GM18511 (cell line): ENCODE measurements around the gene ZNF652.
A peak's percentile ranks its signal among the peaks of the same experiment; 100 is the strongest.
"Not testable (repeated sequence)": the region's sequence is repeated elsewhere in the genome, so short reads cannot be mapped to it uniquely, and the experiment has no call there.

Experiments used
- ATAC-seq: cut with Tn5 transposase; IDR thresholded peaks from one replicate; pipeline ENCODE4 v1.9.1; 2021; ENCODE audit warnings: mild to moderate bottlenecking, moderate library complexity; ENCODE audit not compliant: unreplicated experiment

The ZNF652 gene

GRCh38 chr17:49361902-49362722 is at the start of gene ZNF652:
Gene ZNF652 (minus strand): TSS chr17:49362250. CDS start chr17:49317725, 44,525 bp downstream.
- ATAC-seq: peak; percentile 64

- no peak for ATAC-seq
Measured at GRCh38 chr17:49409066-49409465, 47.0 kb upstream of the ZNF652 start.

- ATAC-seq: peak; percentile 52
Measured at GRCh38 chr17:49407981-49408501, 46.0 kb upstream of the ZNF652 start.

GRCh38 chr17:49407086-49407485 is 45.0 kb upstream of the ZNF652 start:
- ATAC-seq: no peak

GRCh38 chr17:49406421-49407061 is 44.5 kb upstream of the ZNF652 start:
- no peak for ATAC-seq

- ATAC-seq: no peak
Measured at GRCh38 chr17:49404906-49405305, 42.9 kb upstream of the ZNF652 start.

- ATAC-seq: no peak
Measured at GRCh38 chr17:49404361-49404760, 42.3 kb upstream of the ZNF652 start.

- ATAC-seq: no peak
Measured at GRCh38 chr17:49403514-49404289, 41.7 kb upstream of the ZNF652 start.

- no peak for ATAC-seq
Measured at GRCh38 chr17:49402706-49403105, 40.7 kb upstream of the ZNF652 start.

- ATAC-seq: no peak
Measured at GRCh38 chr17:49401971-49402611, 40.0 kb upstream of the ZNF652 start.

GRCh38 chr17:49399995-49400394 is 37.9 kb upstream of the ZNF652 start:
- ATAC-seq: no peak

GRCh38 chr17:49397586-49397985 is 35.5 kb upstream of the ZNF652 start:
- ATAC-seq: no peak

GRCh38 chr17:49393491-49394255 is 31.6 kb upstream of the ZNF652 start:
- no peak for ATAC-seq

- peak; percentile 44 for ATAC-seq
Measured at GRCh38 chr17:49390548-49391324, 28.7 kb upstream of the ZNF652 start.

GRCh38 chr17:49389514-49390347 is 27.7 kb upstream of the ZNF652 start:
- not testable (repeated sequence) for ATAC-seq

GRCh38 chr17:49388692-49389513 is 26.9 kb upstream of the ZNF652 start:
- ATAC-seq: no peak

- ATAC-seq: peak; percentile 63
Measured at GRCh38 chr17:49388290-49388640, 26.2 kb upstream of the ZNF652 start.
